Pulmonary artery endothelial cell (primary cell): ENCODE data around the gene LIAS. TPM values are rescaled to one million over a fixed set of nuclear protein-coding genes. Genes with fewer than 3 reads are reported as not detected.
"Not testable (repeated sequence)": the region's sequence is repeated elsewhere in the genome, so short reads cannot be mapped to it uniquely, and the experiment has no call there.

Experiments used
- DNase-seq: peaks from one replicate; pipeline ENCODE4 v3.0.0-alpha.2; 2011; ENCODE audit warnings: low read depth, low spot score
- total RNA-seq: library from RNA; depleted of rRNA; stranded (reverse); fragments of >200 nt; gene quantifications from 2 replicates; pipeline ENCODE4 v1.2.3, GENCODE V29; 2014

LIAS gene
- total RNA-seq, 1 donor from 2014 or later = 6.9 TPM

- no peak for DNase-seq
These were observed 39.3 kb downstream of the LIAS start for GRCh38 chr4:39497909-39498726.

GRCh38 chr4:39498727-39499020 is 39.8 kb downstream of the LIAS start:
- no peak for DNase-seq

GRCh38 chr4:39502019-39502663 is 43.3 kb downstream of the LIAS start:
- no peak for DNase-seq

GRCh38 chr4:39502664-39503035 is 43.8 kb downstream of the LIAS start:
- not testable (repeated sequence) for DNase-seq

- no peak for DNase-seq
These were observed 45.7 kb downstream of the LIAS start for GRCh38 chr4:39504538-39504937.

- DNase-seq = no peak
These were observed 46.7 kb downstream of the LIAS start for GRCh38 chr4:39505581-39505980.

- DNase-seq = no peak
These were observed 51.6 kb downstream of the LIAS start for GRCh38 chr4:39510348-39510929.

GRCh38 chr4:39514266-39514665 is 55.4 kb downstream of the LIAS start:
- DNase-seq = not testable (repeated sequence)

- no peak for DNase-seq
These were observed 56.1 kb downstream of the LIAS start for GRCh38 chr4:39514888-39515401.

- not testable (repeated sequence) for DNase-seq
These were observed 57.0 kb downstream of the LIAS start for GRCh38 chr4:39515669-39516401.

- no peak for DNase-seq
These were observed 57.6 kb downstream of the LIAS start for GRCh38 chr4:39516407-39516966.

- DNase-seq = no peak
These were observed 59.6 kb downstream of the LIAS start for GRCh38 chr4:39518484-39518883.

- DNase-seq = no peak
These were observed 62.5 kb downstream of the LIAS start for GRCh38 chr4:39521253-39521919.

GRCh38 chr4:39522068-39522467 is 63.2 kb downstream of the LIAS start:
- DNase-seq = no peak

- no peak for DNase-seq
These were observed 65.5 kb downstream of the LIAS start for GRCh38 chr4:39524161-39524957.

GRCh38 chr4:39525822-39526690 is 67.2 kb downstream of the LIAS start:
- no peak for DNase-seq

GRCh38 chr4:39526765-39527295 is 68.0 kb downstream of the LIAS start:
- DNase-seq = no peak

- peak; percentile 96 for DNase-seq
These were observed 68.6 kb downstream of the LIAS start, which contains the start of gene UGDH for GRCh38 chr4:39527296-39528060. Gene UGDH (minus strand): TSS chr4:39527439. CDS start chr4:39521512, 5,927 bp downstream.
